K562 (cell line): Measurements from ENCODE around the gene MRPL58. TPM values are rescaled to one million over a fixed set of nuclear protein-coding genes. Genes with fewer than 3 reads are reported as not detected.

Experiments used
- BDP1 ChIP-seq: IDR thresholded peaks from 3 replicates; pipeline ENCODE4 v1.6.1; 2011; ENCODE audit not compliant: insufficient read length, insufficient read depth
- C11orf30 ChIP-seq: fragments of 450-650 bp; IDR thresholded peaks from 2 replicates; pipeline ENCODE4 v1.6.1; 2016; ENCODE audit warnings: low read depth, mild to moderate bottlenecking
- CEBPB ChIP-seq: fragments of 450-650 bp; IDR thresholded peaks from 2 replicates; pipeline ENCODE4 v1.6.1; 2016; ENCODE audit warnings: missing genetic modification characterization, missing compliant biosample characterization
- CEBPG ChIP-seq, 3 experiments: fragments of 200-800 bp in 1 of 3; sonication (Bioruptor generic) in 1 of 3; sonication (generic) in 1 of 3; formaldehyde crosslinking in 1 of 3; IDR thresholded peaks in 2 of 3; conservative IDR thresholded peaks in 1 of 3; 2 replicates each; pipeline versions ENCODE4 v1.6.1 to v1.8.0; 2016 to 2022; ENCODE audit warnings: missing compliant biosample characterization in 2 of 3, missing genetic modification characterization in 2 of 3, mild to moderate bottlenecking in 1 of 3, missing genetic modification reagents in 1 of 3
- FOXJ2 ChIP-seq: fragments of 200-800 bp; sonication (Bioruptor generic); IDR thresholded peaks from 2 replicates; pipeline ENCODE4 v1.6.1; 2016; ENCODE audit warnings: missing genetic modification characterization, missing compliant biosample characterization
- FOXK1 ChIP-seq: sonication (generic); formaldehyde crosslinking; IDR thresholded peaks from 2 replicates; pipeline ENCODE4 v1.8.0; 2022; ENCODE audit warnings: missing genetic modification reagents, mild to moderate bottlenecking, borderline replicate concordance
- HDAC1 ChIP-seq, 2 experiments: fragments of 450-650 bp; IDR thresholded peaks; 2 replicates each; pipeline ENCODE4 v1.6.1; 2016 to 2017; ENCODE audit warnings: inconsistent platforms in 1 of 2, mild to moderate bottlenecking in 1 of 2, moderate library complexity in 1 of 2
- HLTF ChIP-seq: fragments of 450-650 bp; IDR thresholded peaks from 2 replicates; pipeline ENCODE4 v1.6.1; 2016
- MAX ChIP-seq: sonication (generic); formaldehyde crosslinking; IDR thresholded peaks from 2 replicates; pipeline ENCODE4 v1.9.0; 2022; ENCODE audit warnings: mild to moderate bottlenecking, missing genetic modification reagents
- MEIS2 ChIP-seq: fragments of 450-650 bp; IDR thresholded peaks from 2 replicates; pipeline ENCODE4 v1.6.1; 2014; ENCODE audit warnings: mild to moderate bottlenecking; ENCODE audit not compliant: partially characterized antibody
- NR3C1 ChIP-seq: sonication (generic); formaldehyde crosslinking; IDR thresholded peaks from 2 replicates; pipeline ENCODE4 v1.8.1; 2022; ENCODE audit warnings: missing genetic modification reagents
- PTBP1 ChIP-seq: fragments of 200-400 bp; formaldehyde crosslinking; IDR thresholded peaks from 2 replicates; pipeline ENCODE4 v1.6.1; 2017; ENCODE audit warnings: low read depth, low read length
- RNF219 ChIP-seq: fragments of 250-450 bp; sonication (Bioruptor Pico); IDR thresholded peaks from 2 replicates; pipeline ENCODE4 v1.5.0; 2022; ENCODE audit warnings: mild to moderate bottlenecking
- SUPT5H ChIP-seq: fragments of 450-650 bp; IDR thresholded peaks from 2 replicates; pipeline ENCODE4 v1.6.1; 2016
- TCF3 ChIP-seq: sonication (generic); formaldehyde crosslinking; IDR thresholded peaks from 2 replicates; pipeline ENCODE4 v1.4.0; 2020; ENCODE audit warnings: mild to moderate bottlenecking, missing genetic modification reagents
- TEAD2 ChIP-seq: fragments of 450-650 bp; IDR thresholded peaks from 2 replicates; pipeline ENCODE4 v1.6.1; 2016; ENCODE audit warnings: missing genetic modification characterization, control low read depth, missing compliant biosample characterization
- TFAM ChIP-seq: fragments of 250-450 bp; sonication (Bioruptor Pico); conservative IDR thresholded peaks from 2 replicates; pipeline ENCODE4 v1.5.0; 2021; ENCODE audit warnings: mild to moderate bottlenecking, moderate library complexity
- TRIM24 ChIP-seq, 2 experiments: fragments of 450-650 bp; IDR thresholded peaks; 2 replicates each; pipeline ENCODE4 v1.6.1; 2016
- UBTF ChIP-seq, 2 experiments: IDR thresholded peaks; 2 replicates each; pipeline ENCODE4 v1.6.1; 2012; ENCODE audit warnings: improper control_type of control experiment in 2 of 2, low read depth in 2 of 2, low read length in 2 of 2, borderline replicate concordance in 1 of 2
- YY1 ChIP-seq, 3 experiments: IDR thresholded peaks; 2 replicates each; pipeline ENCODE4 v1.6.1; 2011; ENCODE audit warnings: low read length in 2 of 3, mild to moderate bottlenecking in 2 of 3, moderate library complexity in 2 of 3, borderline replicate concordance in 1 of 3, control low read depth in 1 of 3, low read depth in 1 of 3; ENCODE audit not compliant: insufficient read depth in 3 of 3, insufficient replicate concordance in 2 of 3, control insufficient read depth in 1 of 3, insufficient read length in 1 of 3; ENCODE audit errors: extremely low read depth in 1 of 3
- ZC3H4 ChIP-seq: sonication (generic); formaldehyde crosslinking; IDR thresholded peaks from 2 replicates; pipeline ENCODE4 v1.9.0; 2021; ENCODE audit warnings: missing genetic modification reagents, borderline replicate concordance
- ZNF212 ChIP-seq: fragments of 450-650 bp; formaldehyde crosslinking; IDR thresholded peaks from 2 replicates; pipeline ENCODE4 v1.4.0; 2020; ENCODE audit warnings: mild to moderate bottlenecking
- ZNF778 ChIP-seq: fragments of 450-650 bp; formaldehyde crosslinking; IDR thresholded peaks from 2 replicates; pipeline ENCODE4 v1.4.0; 2020; ENCODE audit warnings: mild to moderate bottlenecking, moderate library complexity
- ZNF785 ChIP-seq: fragments of 250-450 bp; sonication (Bioruptor Pico); IDR thresholded peaks from 2 replicates; pipeline ENCODE4 v1.4.0; 2020; ENCODE audit warnings: mild to moderate bottlenecking
- polyA plus RNA-seq, 8 experiments: library from polyadenylated mRNA; depleted of rRNA in 4 of 8; stranded (reverse) in 5 of 8; unstranded in 3 of 8; fragments of >200 nt; fragmentation: Nextera tagmentation in 2 of 8; fragmentation: Illumina TruSeq in 1 of 8; extraction: Ambion mirVana in 2 of 8; extraction: Trizol in 1 of 8; gene quantifications; 2 replicates each; pipeline versions ENCODE4 v1.2.1 to v1.2.3, GENCODE V29; 2011 to 2014; ENCODE audit warnings: inconsistent platforms in 1 of 8, missing spikeins in 1 of 8
- total RNA-seq, 7 experiments: library from RNA; depleted of rRNA in 6 of 7; stranded (reverse); fragments of >200 nt in 6 of 7; fragmentation: Illumina TruSeq in 2 of 7; extraction: Trizol in 2 of 7; gene quantifications; 2 replicates each; pipeline versions ENCODE4 v1.2.1 to v1.2.3, GENCODE V29; 2011 to 2021; ENCODE audit warnings: low replicate concordance in 1 of 7

MRPL58 gene
- total and polyA plus RNA-seq, 9 of the 15 experiments (the other 6 are each of a cell fraction or from before 2014, with no cell fraction given), result 30.8 to 107 (median 72.4) TPM

- TF ChIP-seq PTBP1, result 0 out of 2 replicates have a peak, but pooled peaks have one; percentile 13
- peak in 1 of 2 experiments; percentile 98; a peak in 2 of 4 replicates for TF ChIP-seq TRIM24 (IDR thresholded peaks at IDR 0.05)
- TF ChIP-seq C11orf30, result peak; percentile 97
- TF ChIP-seq RNF219 (CRISPR knock-in tag), result no peak
- TF ChIP-seq MEIS2, result no peak
- TF ChIP-seq MAX (CRISPR knock-in tag), result peak; percentile 85
- TF ChIP-seq TEAD2 (tag), result no peak
- peak; percentile 95 to 97; a peak in 3 of 4 replicates for TF ChIP-seq UBTF (IDR thresholded peaks at IDR 0.05; ENCODE audit: borderline replicate concordance in 1 of 2, low read depth in 2 of 2, low read length in 2 of 2)
- TF ChIP-seq HLTF, result no peak
- TF ChIP-seq ZC3H4 (CRISPR knock-in tag), result no peak
- TF ChIP-seq ZNF785 (CRISPR knock-in tag), result no peak
- no peak for TF ChIP-seq ZNF212 (CRISPR knock-in tag)
- no peak for TF ChIP-seq TFAM
- TF ChIP-seq FOXK1 (CRISPR knock-in tag), result no peak
- no peak for TF ChIP-seq BDP1
- peak in 1 of 2 experiments; percentile 85; a peak in 2 of 4 replicates for TF ChIP-seq HDAC1 (IDR thresholded peaks at IDR 0.05)
- TF ChIP-seq YY1 (IDR thresholded peaks at IDR 0.05; ENCODE audit: borderline replicate concordance in 1 of 3, control insufficient read depth in 1 of 3, extremely low read depth in 1 of 3, insufficient read depth in 3 of 3, insufficient read length in 1 of 3, insufficient replicate concordance in 2 of 3, low read depth in 1 of 3, low read length in 2 of 3), result peak; percentile 77 to 98 (median 95)
- peak; percentile 83 for TF ChIP-seq SUPT5H
- no peak for TF ChIP-seq ZNF778 (CRISPR knock-in tag)
- no peak for TF ChIP-seq FOXJ2 (tag)
- TF ChIP-seq NR3C1 (CRISPR knock-in tag), result peak; percentile 72; the same call in 1 of the 2 replicates
- peak; percentile 44; the same call in 1 of the 2 replicates for TF ChIP-seq CEBPG (CRISPR knock-in tag; IDR thresholded peaks at IDR 0.05)
- TF ChIP-seq CEBPG (tag; conservative IDR thresholded peaks at IDR 0.05 in 1 of 2, IDR thresholded peaks at IDR 0.05 in 1 of 2), result no peak
- no peak for TF ChIP-seq CEBPB (tag)
- peak; percentile 18; the same call in 1 of the 2 replicates for TF ChIP-seq TCF3 (CRISPR knock-in tag)
Measured at GRCh38 chr17:75012346-75013091, at the start of gene MRPL58 (continued).
